NK-92 (cell line): ENCODE data around the gene MAP2.

Experiments
- DNase-seq: peaks from one replicate; lab custom pipeline; 2025; ENCODE audit not compliant: unreplicated experiment; lab: John Stamatoyannopoulos, UW

The MAP2 gene

GRCh38 chr2:209423562-209424198 is at the start of gene MAP2:
MAP2 (plus strand) TSS chr2:209424047; CDS start chr2:209653171, 229,124 bp downstream.
- DNase-seq, result no peak

DNA sequence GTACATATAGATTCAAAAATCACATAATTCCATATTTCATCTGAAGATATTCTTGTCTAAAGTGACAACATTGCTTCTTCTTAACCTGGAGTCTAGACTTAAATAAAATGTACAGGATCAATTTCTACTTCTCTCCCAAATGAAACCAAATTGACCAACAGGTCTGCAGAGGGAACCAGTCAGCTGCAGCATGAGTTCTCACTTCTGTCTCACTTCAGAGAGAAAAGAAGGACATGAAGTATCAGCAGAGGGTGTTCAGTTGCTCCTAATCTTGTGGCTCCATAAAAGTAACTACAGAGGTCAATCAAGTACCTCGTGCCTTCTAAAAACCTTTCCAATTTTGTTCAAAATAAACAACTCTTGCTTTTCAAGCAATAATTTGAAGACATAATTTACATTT is 47.2 kb upstream of the MAP2 start:
- DNase-seq, result no peak

GRCh38 chr2:209380293-209380692 is 43.6 kb upstream of the MAP2 start:
- no peak for DNase-seq

DNA sequence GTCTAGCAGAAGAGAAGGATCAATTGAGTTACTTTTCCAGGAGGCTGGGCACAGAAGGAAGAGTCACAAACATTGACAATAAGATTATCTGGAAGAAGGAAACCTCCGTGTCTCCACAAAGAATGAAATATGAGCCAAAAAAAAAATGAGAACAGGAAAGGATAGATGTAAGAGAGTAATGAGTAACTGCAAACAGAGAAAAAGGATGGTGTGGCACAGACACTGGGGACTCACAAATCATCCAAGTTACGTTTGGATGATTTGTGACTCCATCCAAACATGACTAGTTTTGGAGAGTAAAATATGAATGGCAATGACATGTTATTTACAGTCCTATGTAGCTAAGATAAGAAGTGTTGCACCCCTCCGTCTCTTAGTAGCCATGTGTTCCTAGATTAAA is 42.8 kb upstream of the MAP2 start:
- no peak for DNase-seq

DNA sequence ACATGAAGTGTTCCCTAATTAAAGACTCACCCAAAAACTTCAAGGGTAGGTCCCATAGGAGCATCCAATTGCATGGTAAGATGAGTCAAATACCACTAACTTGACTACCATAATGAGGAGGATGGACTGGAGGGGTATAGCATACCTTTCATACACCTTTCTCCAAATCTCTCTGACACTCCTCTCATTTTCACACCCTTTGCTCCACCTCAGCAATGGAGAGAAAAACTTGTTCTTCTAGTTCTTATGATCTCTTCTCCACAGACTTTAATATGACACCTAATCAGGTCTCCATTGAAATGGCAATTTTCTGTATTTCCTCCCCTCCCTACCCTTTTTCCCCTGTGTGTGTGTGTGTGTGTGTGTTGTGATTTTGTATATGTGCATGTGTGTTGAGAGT is 41.1 kb upstream of the MAP2 start:
- no peak for DNase-seq

DNA sequence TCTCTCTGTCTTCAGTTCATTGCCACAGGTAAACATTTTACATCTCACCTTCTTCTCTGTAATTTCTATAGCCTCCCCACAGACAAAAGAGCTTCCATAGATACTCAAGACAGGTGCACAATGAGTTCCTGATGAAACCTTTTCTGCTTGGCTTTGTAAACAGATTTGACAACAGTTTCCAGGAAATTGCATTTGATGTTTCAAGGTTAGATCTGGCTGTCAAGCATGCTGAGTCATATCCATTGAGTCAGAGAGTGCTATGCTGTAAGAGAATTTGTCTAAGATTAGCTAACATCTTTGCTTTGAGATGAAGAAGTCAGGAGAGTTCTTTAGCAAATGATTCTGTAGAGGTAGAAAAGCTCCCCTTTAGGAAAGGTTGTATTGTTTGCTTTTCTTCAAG is 40.6 kb upstream of the MAP2 start:
- DNase-seq, result no peak

DNA sequence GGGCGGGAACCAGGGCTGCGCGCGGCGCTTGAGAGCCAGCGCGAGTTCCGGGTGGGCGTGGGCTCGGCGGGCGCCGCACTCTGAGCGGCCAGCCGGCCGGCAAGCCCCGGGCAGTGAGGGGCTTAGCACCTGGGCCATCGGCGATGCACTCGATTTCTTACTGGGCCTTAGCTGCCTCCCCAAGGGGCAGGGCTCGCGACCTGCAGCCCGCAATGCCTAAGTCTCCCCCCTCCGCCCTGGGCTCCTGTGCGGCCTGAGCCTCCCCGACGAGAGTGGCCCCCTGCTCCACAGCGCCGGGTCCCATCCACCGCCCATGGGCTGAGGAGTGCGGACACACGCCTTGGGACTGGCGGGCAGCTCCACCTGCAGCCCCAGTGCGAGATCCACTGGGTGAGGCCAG is 36.5 kb upstream of the MAP2 start:
- DNase-seq, result no peak

GRCh38 chr2:209388446-209389037 is 35.3 kb upstream of the MAP2 start:
- DNase-seq, result no peak

DNA sequence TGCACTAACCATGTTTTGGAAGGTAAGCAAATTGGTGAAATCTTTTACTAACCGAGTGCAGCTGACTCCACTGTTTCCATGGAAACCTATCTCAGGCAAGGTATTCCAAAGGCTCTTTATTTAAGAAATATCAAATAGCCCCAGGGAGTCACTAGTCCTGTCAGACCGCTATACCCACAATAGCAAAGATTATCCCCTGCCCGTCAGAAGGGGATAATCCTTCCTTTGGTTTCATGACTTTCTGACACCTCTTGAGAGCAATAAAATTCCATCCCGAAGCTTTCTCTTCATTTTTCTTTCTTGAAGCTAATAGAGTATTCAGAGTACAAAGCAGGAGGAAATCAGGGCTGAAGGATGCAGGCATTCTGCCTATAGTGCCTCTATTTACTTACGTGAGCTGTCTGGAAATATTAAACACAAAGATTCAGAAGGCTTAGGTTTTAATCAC is 34.7 kb upstream of the MAP2 start:
- DNase-seq, result no peak

DNA sequence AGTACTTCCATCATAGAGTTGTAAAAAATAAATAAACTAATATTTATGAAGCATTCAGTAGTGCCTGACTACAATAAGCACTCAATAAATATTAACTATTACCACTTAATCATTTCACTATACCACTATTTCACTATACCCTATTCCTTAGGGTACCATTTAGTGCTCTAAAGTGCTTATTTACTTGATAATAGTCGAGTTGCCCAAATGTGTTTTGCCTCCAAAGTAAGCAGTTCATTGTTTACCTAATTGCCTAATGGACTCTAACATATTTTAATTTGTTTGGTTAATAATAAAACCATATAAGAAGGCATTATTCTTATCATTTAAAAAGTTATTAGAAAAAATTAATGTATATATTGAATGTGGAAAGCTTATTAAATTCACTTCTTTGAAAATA is 33.0 kb upstream of the MAP2 start:
- DNase-seq, result no peak

GRCh38 chr2:209391776-209392401 is 32.0 kb upstream of the MAP2 start:
- DNase-seq, result no peak

DNA sequence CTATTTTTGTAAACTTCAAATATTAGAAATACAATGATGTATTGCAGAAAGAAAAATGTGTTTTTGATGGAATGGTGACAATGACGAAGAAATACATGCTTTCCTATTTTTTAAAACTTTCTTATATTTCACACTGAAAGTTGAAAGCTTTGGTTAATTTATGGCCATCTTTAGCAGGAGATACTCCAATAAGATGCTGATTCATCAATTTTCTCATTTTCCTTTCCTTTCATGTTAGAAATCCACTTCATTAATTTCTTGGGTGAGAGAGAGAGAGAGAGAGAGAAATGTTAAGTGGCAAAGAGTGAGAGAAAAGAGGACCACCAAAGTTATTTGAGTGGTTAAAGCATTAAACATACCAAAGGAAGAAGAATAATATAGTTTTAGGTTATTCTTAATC is 28.6 kb upstream of the MAP2 start:
- DNase-seq, result no peak

- DNase-seq, result no peak
Observed at GRCh38 chr2:209395652-209396051, 28.2 kb upstream of the MAP2 start.

DNA sequence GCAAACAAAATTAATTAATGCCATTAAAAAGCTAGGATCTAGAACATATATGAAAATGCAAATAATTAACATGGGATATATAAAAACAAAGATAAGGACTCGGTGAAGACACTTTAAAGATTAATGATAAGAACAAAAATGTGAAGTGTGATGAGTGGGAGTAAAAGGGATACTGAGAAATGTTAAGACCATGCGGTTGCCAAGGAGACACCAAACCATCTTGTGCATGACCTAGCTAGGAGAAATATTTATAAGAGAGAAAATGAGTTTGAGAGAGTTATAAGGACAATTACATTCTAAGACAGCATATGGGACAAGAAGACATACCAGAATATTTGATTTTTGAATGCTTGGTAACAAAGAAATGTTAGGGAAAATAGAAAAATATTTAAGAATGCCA is 25.4 kb upstream of the MAP2 start:
- no peak for DNase-seq

DNA sequence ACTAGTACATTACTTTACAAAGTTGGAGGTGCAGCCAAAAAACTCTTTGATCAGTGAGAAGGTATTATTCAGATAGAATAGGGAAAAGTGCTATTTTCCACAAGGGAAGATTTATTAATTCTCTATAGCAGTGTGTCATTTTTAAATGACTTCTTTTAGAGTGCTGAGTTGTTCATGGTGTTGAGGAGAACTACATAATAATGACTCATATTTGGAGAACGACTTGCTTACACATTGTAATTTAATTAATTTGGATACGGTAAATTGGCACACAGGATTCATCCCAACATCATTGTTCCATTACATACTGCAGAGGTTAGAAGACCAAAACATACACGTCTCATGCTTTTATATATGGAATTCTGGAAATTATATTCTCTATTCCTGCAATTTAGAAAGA is 22.1 kb upstream of the MAP2 start:
- DNase-seq, result no peak

GRCh38 chr2:209411296-209411695 is 12.6 kb upstream of the MAP2 start:
- no peak for DNase-seq

GRCh38 chr2:209411718-209412117 is 12.1 kb upstream of the MAP2 start:
- no peak for DNase-seq

DNA sequence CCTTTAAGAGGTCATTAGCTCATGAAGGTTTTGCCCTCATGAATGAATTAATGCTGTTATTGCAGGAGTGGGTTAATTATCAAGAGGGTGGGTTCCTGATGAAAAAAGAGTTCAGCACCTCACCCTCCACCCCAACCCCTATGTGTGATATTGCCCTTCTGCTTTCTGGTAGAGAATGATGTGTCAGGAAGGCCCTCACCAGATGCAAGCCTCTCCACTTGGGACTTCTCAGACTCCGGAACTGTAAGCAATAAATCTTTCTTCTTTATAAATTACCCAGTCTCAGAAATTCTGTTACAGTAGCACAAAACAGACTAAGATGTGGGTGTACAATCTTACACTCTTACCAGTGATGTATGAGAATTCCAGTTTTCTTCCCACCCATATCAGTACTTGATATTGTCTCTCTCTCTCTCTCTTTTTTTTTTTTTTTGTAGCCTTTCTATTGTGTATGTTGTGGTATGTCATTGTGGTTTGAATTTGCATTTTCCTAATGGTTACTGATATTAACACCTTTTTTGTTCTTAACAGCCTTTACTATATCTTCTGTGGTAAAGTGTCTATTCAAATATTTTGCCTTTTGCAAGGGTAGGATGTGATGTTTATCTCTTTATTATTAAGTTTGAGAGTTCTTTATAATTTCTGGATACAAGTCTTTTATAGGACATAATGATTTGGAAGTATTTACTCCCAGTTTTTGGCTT is 10.4 kb upstream of the MAP2 start:
- no peak for DNase-seq

GRCh38 chr2:209416913-209417312 is 6.9 kb upstream of the MAP2 start:
- DNase-seq, result no peak

- no peak for DNase-seq
Observed at GRCh38 chr2:209422191-209422754, 1.6 kb upstream of the MAP2 start.

GRCh38 chr2:209424199-209424701 is 403 bp downstream of the MAP2 start:
- no peak for DNase-seq
